ENCODE data around the gene OR1S1.
"Not testable (repeated sequence)": the region's sequence is repeated elsewhere in the genome, so short reads cannot be mapped to it uniquely, and the experiment has no call there.

Gene OR1S1

GRCh38 chr11:58212420-58212819 is at the start of gene OR1S1:
Gene OR1S1, plus strand, starts transcription at chr11:58212720.
- DNase-seq, result not testable (repeated sequence)

- no peak for DNase-seq
Observed at GRCh38 chr11:58164389-58164788, 48.1 kb upstream of the OR1S1 start.

GRCh38 chr11:58164990-58165389 is 47.5 kb upstream of the OR1S1 start:
- no peak for DNase-seq

- DNase-seq, result no peak
Observed at GRCh38 chr11:58165504-58166106, 46.9 kb upstream of the OR1S1 start.

GRCh38 chr11:58177409-58178054 is 35.0 kb upstream of the OR1S1 start:
- DNase-seq, result no peak

GRCh38 chr11:58178444-58178843 is 34.1 kb upstream of the OR1S1 start:
- no peak for DNase-seq

- no peak for DNase-seq
Observed at GRCh38 chr11:58179648-58180047, 32.9 kb upstream of the OR1S1 start.

- no peak for DNase-seq
Observed at GRCh38 chr11:58186938-58187337, 25.6 kb upstream of the OR1S1 start.

GRCh38 chr11:58188770-58189169 is 23.8 kb upstream of the OR1S1 start, which contains the start of gene OR9Q2:
Gene OR9Q2, plus strand, starts transcription at chr11:58189070. Its CDS starts 1,421 bp downstream, at chr11:58190491.
- DNase-seq, result no peak

GRCh38 chr11:58192229-58192628 is 20.3 kb upstream of the OR1S1 start:
- no peak for DNase-seq

GRCh38 chr11:58193391-58193790 is 19.1 kb upstream of the OR1S1 start:
- DNase-seq, result no peak

- DNase-seq, result no peak
Observed at GRCh38 chr11:58195939-58196338, 16.6 kb upstream of the OR1S1 start.

- no peak for DNase-seq
Observed at GRCh38 chr11:58199271-58199670, 13.2 kb upstream of the OR1S1 start.

GRCh38 chr11:58204042-58204441 is 8.5 kb upstream of the OR1S1 start, which contains the start of gene OR1S2:
Gene OR1S2, minus strand, starts transcription at chr11:58204142. Its CDS starts 0 bp downstream, at chr11:58204142.
- no peak for DNase-seq

GRCh38 chr11:58216476-58216875 is 4.0 kb downstream of the OR1S1 start:
- DNase-seq, result no peak

- no peak for DNase-seq
Observed at GRCh38 chr11:58222721-58223120, 10.2 kb downstream of the OR1S1 start.

- DNase-seq, result no peak
Observed at GRCh38 chr11:58227956-58228615, 15.6 kb downstream of the OR1S1 start.

- no peak for DNase-seq
Observed at GRCh38 chr11:58243954-58244353, 31.4 kb downstream of the OR1S1 start.

GRCh38 chr11:58254936-58255335 is 42.4 kb downstream of the OR1S1 start:
- no peak for DNase-seq

- no peak for DNase-seq
Observed at GRCh38 chr11:58259983-58260382, 47.5 kb downstream of the OR1S1 start.
